H1 (cell line): Measurements from ENCODE around the gene CCDC8. TPM values are rescaled to one million over a fixed set of nuclear protein-coding genes. Genes with fewer than 3 reads are reported as not detected.

ENCODE experiments used
- CTCF ChIA-PET: fragments of 300-600 bp; sonication (Branson Sonifier 250); formaldehyde crosslinking; loops from one replicate; lab custom pipeline; 2021; ENCODE audit not compliant: partially characterized antibody; lab: Charles Lee
- POLR2A ChIA-PET: fragments of 300-600 bp; sonication (Branson Sonifier 250); formaldehyde crosslinking; loops from one replicate; lab custom pipeline; 2021; ENCODE audit warnings: inconsistent platforms; ENCODE audit not compliant: partially characterized antibody; lab: Charles Lee
- DNase-seq, 2 experiments: peaks; one replicate each; pipeline versions ENCODE4 v3.0.0 to v3.0.0-alpha.2; 2010 to 2022; ENCODE audit warnings: low spot score in 2 of 2, low read depth in 1 of 2, mixed read lengths in 1 of 2
- FAIRE-seq: peaks from 2 replicates; lab custom pipeline; 2011; peaks lifted over from hg19 to GRCh38; lab: Jason Lieb, UNC
- H2AFZ ChIP-seq: 2 replicates; pipeline ENCODE4 v1.8.1; 2012; ENCODE audit warnings: low read length, inconsistent platforms
- H2AK5ac ChIP-seq: 2 replicates; pipeline ENCODE4 v1.6.1; 2013; ENCODE audit warnings: low read depth, low read length
- H2BK120ac ChIP-seq: replicated peaks from 2 replicates; pipeline ENCODE3; 2013; ENCODE audit warnings: low read depth, low read length, inconsistent platforms
- H2BK12ac ChIP-seq: 2 replicates; pipeline ENCODE4 v1.6.1; 2013; ENCODE audit warnings: low read depth, low read length
- H2BK15ac ChIP-seq: 2 replicates; pipeline ENCODE4 v1.6.1; 2013; ENCODE audit warnings: low read length
- H2BK20ac ChIP-seq: 2 replicates; pipeline ENCODE4 v1.6.1; 2013; ENCODE audit warnings: low read length
- H2BK5ac ChIP-seq: 2 replicates; pipeline ENCODE4 v1.6.1; 2013; ENCODE audit warnings: low read depth, low read length
- H3K14ac ChIP-seq: 2 replicates; pipeline ENCODE4 v1.6.1; 2013; ENCODE audit warnings: inconsistent platforms; ENCODE audit not compliant: insufficient read length
- H3K18ac ChIP-seq: 2 replicates; pipeline ENCODE4 v1.6.1; 2013; ENCODE audit warnings: low read length; ENCODE audit errors: extremely low read depth
- H3K23ac ChIP-seq: 2 replicates; pipeline ENCODE4 v1.6.1; 2013; ENCODE audit warnings: inconsistent platforms; ENCODE audit not compliant: insufficient read length
- H3K23me2 ChIP-seq: 2 replicates; pipeline ENCODE4 v1.6.1; 2013; ENCODE audit warnings: low read depth, low read length
- H3K27ac ChIP-seq: 2 replicates; pipeline ENCODE4 v1.6.1; 2011; ENCODE audit warnings: low read depth, low read length, inconsistent platforms
- H3K27me3 ChIP-seq, 4 experiments: replicated peaks in 1 of 4; 1 replicate in 1 of 4; 2 replicates in 3 of 4; pipeline versions ENCODE4 v1.6.1 to v1.8.1; 2011 to 2013; ENCODE audit warnings: low read length in 3 of 4, mild to moderate bottlenecking in 3 of 4, inconsistent platforms in 2 of 4, mixed read lengths in 2 of 4, moderate library complexity in 1 of 4; ENCODE audit not compliant: control insufficient read depth in 3 of 4, insufficient read depth in 3 of 4; ENCODE audit errors: extremely low read depth in 1 of 4
- H3K36me3 ChIP-seq, 4 experiments: 2 replicates each; pipeline versions ENCODE4 v1.6.1 to v1.8.1; 2011 to 2013; ENCODE audit warnings: mild to moderate bottlenecking in 4 of 4, low read length in 3 of 4, moderate library complexity in 2 of 4, control low read depth in 1 of 4, inconsistent platforms in 1 of 4; ENCODE audit not compliant: insufficient read depth in 4 of 4, control insufficient read depth in 2 of 4
- H3K4ac ChIP-seq: replicated peaks from 2 replicates; pipeline ENCODE3; 2013; ENCODE audit warnings: low read length, low read depth, mixed read lengths, inconsistent platforms; ENCODE audit not compliant: insufficient read length
- H3K4me1 ChIP-seq, 4 experiments: replicated peaks in 1 of 4; 1 replicate in 1 of 4; 2 replicates in 3 of 4; pipeline versions ENCODE4 v1.6.1 to v1.8.1; 2011 to 2013; ENCODE audit warnings: low read length in 3 of 4, inconsistent platforms in 2 of 4, mixed read lengths in 1 of 4; ENCODE audit not compliant: insufficient read depth in 4 of 4, control insufficient read depth in 3 of 4
- H3K4me2 ChIP-seq, 2 experiments: 2 replicates each; pipeline versions ENCODE4 v1.6.1 to v1.8.1; 2011 to 2013; ENCODE audit warnings: low read depth in 2 of 2, low read length in 2 of 2, control low read depth in 1 of 2, inconsistent platforms in 1 of 2, mild to moderate bottlenecking in 1 of 2; ENCODE audit not compliant: insufficient read depth in 1 of 2
- H3K4me3 ChIP-seq, 4 experiments: fragments of 200-600, 300-600 bp in 1 of 4; sonication (generic), shearing (Covaris generic), sonication (Bioruptor Twin) in 1 of 4; 2 replicates each; pipeline versions ENCODE4 v1.5.1 to v1.8.1; 2011 to 2016; ENCODE audit warnings: low read length in 4 of 4, low read depth in 3 of 4, control low read depth in 2 of 4, inconsistent platforms in 2 of 4, mild to moderate bottlenecking in 2 of 4, mixed read lengths in 1 of 4, moderate library complexity in 1 of 4; ENCODE audit not compliant: insufficient read depth in 2 of 4; ENCODE audit errors: extremely low read depth in 1 of 4
- H3K56ac ChIP-seq: replicated peaks from 2 replicates; pipeline ENCODE3; 2013; ENCODE audit warnings: low read depth, mild to moderate bottlenecking, mixed read lengths, low read length, inconsistent platforms; ENCODE audit not compliant: insufficient read length
- H3K79me1 ChIP-seq: 2 replicates; pipeline ENCODE4 v1.6.1; 2013; ENCODE audit warnings: low read depth, low read length, control low read depth
- H3K79me2 ChIP-seq, 2 experiments: 2 replicates each; pipeline versions ENCODE4 v1.6.1 to v1.8.1; 2012 to 2013; ENCODE audit warnings: low read length in 2 of 2, mild to moderate bottlenecking in 2 of 2, inconsistent platforms in 1 of 2; ENCODE audit not compliant: insufficient read depth in 2 of 2, control insufficient read depth in 1 of 2
- H3K9ac ChIP-seq, 4 experiments: replicated peaks in 1 of 4; 1 replicate in 1 of 4; 2 replicates in 3 of 4; pipeline versions ENCODE4 v1.6.1 to v1.8.1; 2011 to 2013; ENCODE audit warnings: low read depth in 3 of 4, low read length in 3 of 4, control low read depth in 2 of 4, mild to moderate bottlenecking in 2 of 4, moderate library complexity in 2 of 4, inconsistent platforms in 1 of 4; ENCODE audit errors: extremely low read depth in 1 of 4
- H3K9me3 ChIP-seq, 2 experiments: 2 replicates each; pipeline versions ENCODE4 v1.6.1 to v1.8.1; 2012 to 2013; ENCODE audit warnings: mild to moderate bottlenecking in 2 of 2, moderate library complexity in 2 of 2, control low read depth in 1 of 2, inconsistent platforms in 1 of 2, low read depth in 1 of 2, low read length in 1 of 2, mixed read lengths in 1 of 2; ENCODE audit not compliant: insufficient read depth in 2 of 2
- H4K20me1 ChIP-seq, 2 experiments: replicated peaks in 1 of 2; 2 replicates each; pipeline versions ENCODE3 to v1.8.1; 2011 to 2013; ENCODE audit warnings: inconsistent platforms in 2 of 2, low read length in 2 of 2, mild to moderate bottlenecking in 1 of 2; ENCODE audit not compliant: insufficient read depth in 2 of 2, control insufficient read depth in 1 of 2
- H4K5ac ChIP-seq: 2 replicates; pipeline ENCODE4 v1.6.1; 2013; ENCODE audit warnings: low read length, low read depth, mixed read lengths, inconsistent platforms; ENCODE audit not compliant: insufficient read length
- H4K8ac ChIP-seq: 2 replicates; pipeline ENCODE4 v1.8.0; 2013; ENCODE audit warnings: mild to moderate bottlenecking, moderate library complexity, low read length, inconsistent platforms; ENCODE audit not compliant: insufficient read depth; ENCODE audit errors: extremely low read depth
- H4K91ac ChIP-seq: replicated peaks from 2 replicates; pipeline ENCODE3; 2013; ENCODE audit warnings: low read length, mixed read lengths, inconsistent platforms; ENCODE audit not compliant: insufficient read length
- EP300 ChIP-seq, 2 experiments: IDR thresholded peaks; 1 replicate in 1 of 2; 2 replicates in 1 of 2; pipeline ENCODE4 v1.6.1; 2011 to 2012; ENCODE audit warnings: low read depth in 2 of 2, low read length in 2 of 2, mild to moderate bottlenecking in 2 of 2, borderline replicate concordance in 1 of 2, inconsistent platforms in 1 of 2, moderate library complexity in 1 of 2
- GTF2F1 ChIP-seq: IDR thresholded peaks from 2 replicates; pipeline ENCODE4 v1.6.1; 2012; ENCODE audit warnings: low read depth, low read length, improper control_type of control experiment, borderline replicate concordance
- JUN ChIP-seq: IDR thresholded peaks from 2 replicates; pipeline ENCODE4 v1.6.1; 2011; ENCODE audit warnings: low read depth, mild to moderate bottlenecking, improper control_type of control experiment, low read length
- KDM1A ChIP-seq: fragments of 200-600, 300-600 bp; sonication (generic); IDR thresholded peaks from 2 replicates; pipeline ENCODE4 v1.7.1; 2016; ENCODE audit warnings: mild to moderate bottlenecking, low read length, borderline replicate concordance
- KDM5A ChIP-seq: fragments of 200-600 bp; IDR thresholded peaks from 2 replicates; pipeline ENCODE4 v1.7.1; 2012; ENCODE audit warnings: mild to moderate bottlenecking, low read length, inconsistent platforms, mixed read lengths
- MAFK ChIP-seq: IDR thresholded peaks from 2 replicates; pipeline ENCODE4 v1.6.1; 2012; ENCODE audit warnings: low read depth, mild to moderate bottlenecking, improper control_type of control experiment, low read length
- RAD21 ChIP-seq, 2 experiments: IDR thresholded peaks in 1 of 2; conservative IDR thresholded peaks in 1 of 2; 2 replicates each; pipeline ENCODE4 v1.6.1; 2011; ENCODE audit warnings: low read depth in 2 of 2, low read length in 2 of 2, improper control_type of control experiment in 1 of 2, inconsistent platforms in 1 of 2, mild to moderate bottlenecking in 1 of 2, moderate library complexity in 1 of 2
- RXRA ChIP-seq: IDR thresholded peaks from 2 replicates; pipeline ENCODE4 v1.6.1; 2011; ENCODE audit warnings: low read depth, mild to moderate bottlenecking, low read length, moderate library complexity; ENCODE audit not compliant: insufficient read depth
- SAP30 ChIP-seq: fragments of 300-600 bp; sonication (generic); IDR thresholded peaks from 2 replicates; pipeline ENCODE4 v1.7.1; 2012; ENCODE audit warnings: low read length, moderate library complexity, mild to moderate bottlenecking, inconsistent platforms; ENCODE audit not compliant: insufficient read depth, insufficient replicate concordance
- SIN3A ChIP-seq, 2 experiments: IDR thresholded peaks in 1 of 2; conservative IDR thresholded peaks in 1 of 2; 2 replicates each; pipeline ENCODE4 v1.6.1; 2011 to 2012; ENCODE audit warnings: low read length in 2 of 2, improper control_type of control experiment in 1 of 2, low read depth in 1 of 2, mild to moderate bottlenecking in 1 of 2
- SP1 ChIP-seq: IDR thresholded peaks from 2 replicates; pipeline ENCODE4 v1.6.1; 2011; ENCODE audit warnings: low read depth, low read length
- TEAD4 ChIP-seq: IDR thresholded peaks from 2 replicates; pipeline ENCODE4 v1.6.1; 2012; ENCODE audit warnings: low read depth, low read length, inconsistent platforms, mixed read lengths
- WGBS, 2 experiments: shearing (Covaris generic) in 1 of 2; methylation state at CpG; one replicate each; pipeline versions ENCODE4 v1.1.6 to v1.1.7; 2013 to 2015; ENCODE audit warnings: low lambda C conversion rate in 2 of 2, mixed read lengths in 2 of 2, inconsistent platforms in 1 of 2, low coverage in 1 of 2, missing lambda C conversion rate in 1 of 2; ENCODE audit not compliant: insufficient replicate concordance in 2 of 2, insufficient coverage in 1 of 2, insufficient read length in 1 of 2; ENCODE audit errors: extremely low coverage in 1 of 2, missing lambda C conversion rate in 1 of 2; 5-methylcytosine and 5-hydroxymethylcytosine counted together
- polyA plus RNA-seq, 7 experiments: library from polyadenylated mRNA; depleted of rRNA in 3 of 7; stranded (reverse) in 5 of 7; unstranded in 2 of 7; fragments of >200 nt in 5 of 7; fragments of 200-250 nt in 2 of 7; gene quantifications; 1 replicate in 5 of 7; 2 replicates in 1 of 7; 4 replicates in 1 of 7; pipeline versions ENCODE4 v1.2.1 to v1.2.3, GENCODE V29; 2011 to 2013; ENCODE audit warnings: missing spikeins in 2 of 7, mixed read lengths in 2 of 7
- total RNA-seq: library from RNA; stranded (reverse); fragmentation: NEBNext Ultra II Directional; extraction: Animal tissue kit (Norgen Biotek cat#: 25700); gene quantifications from 2 replicates; pipeline ENCODE4 v1.2.1, GENCODE V29; 2021
- TF ChIP-seq, protein P1 (sequence below): IDR thresholded peaks from 2 replicates; pipeline ENCODE4 v1.6.1; 2012; ENCODE audit warnings: inconsistent platforms

CCDC8 gene
- total and polyA plus RNA-seq, 2 of the 8 experiments (the other 6 are each of a cell fraction or from before 2014, with no cell fraction given), result 4.9 to 13.6 TPM

DNA sequence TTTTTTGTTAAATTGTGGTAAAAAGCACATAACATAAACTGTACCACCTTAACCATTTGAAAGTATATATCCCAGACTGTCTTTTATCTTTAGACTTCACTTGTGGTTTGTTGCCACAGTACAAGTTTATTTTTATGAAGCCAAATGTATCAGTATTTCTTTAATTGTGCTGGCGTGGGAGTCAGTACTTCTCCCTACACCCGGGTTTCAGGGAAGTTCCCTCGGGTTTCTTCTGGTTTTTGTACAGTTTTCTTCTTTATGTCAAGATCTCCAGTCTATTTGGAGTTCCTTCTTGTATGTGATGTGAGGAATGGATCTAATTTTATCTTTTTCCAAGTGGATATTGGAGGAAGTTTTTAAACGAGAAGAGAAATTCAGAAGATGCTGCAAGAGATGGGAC is 20.5 kb downstream of the CCDC8 start:
- Histone ChIP-seq H3K4me3 (no peak overlapping the region), H3K27me3 (no peaks in the 10 kb centered on the region), H3K79me1 (no peaks in the 10 kb centered on the region), H3K23me2 (no peaks in the 10 kb centered on the region), H4K20me1 (peaks cover 0 to 7% of the 10 kb centered on the region in 2 experiments), H3K4ac (no peak overlapping the region), H4K8ac (no peak overlapping the region), H3K9ac (no peak overlapping the region), H3K79me2 (no peaks in the 10 kb centered on the region), H4K91ac (no peak overlapping the region), H3K36me3 (peaks cover 5 to 41% (median 27%) of the 10 kb centered on the region in 4 experiments; a peak in 6 of 8 replicates), H2BK5ac (no peak overlapping the region), H3K4me2 (no peak overlapping the region), H2AFZ (no peak overlapping the region), H3K9me3 (no peaks in the 10 kb centered on the region; a peak in 1 of 4 replicates), H3K18ac (no peak overlapping the region), H2AK5ac (no peak overlapping the region), H2BK12ac (no peak overlapping the region), H2BK120ac (no peak overlapping the region), H3K4me1 (no peaks in the 10 kb centered on the region; a peak in 2 of 7 replicates), H3K56ac (no peak overlapping the region), H2BK15ac (no peak overlapping the region), H3K23ac (no peak overlapping the region), H3K14ac (no peak overlapping the region), H4K5ac (no peak overlapping the region), H2BK20ac (no peak overlapping the region), H3K27ac (no peak overlapping the region)
- ChIA-PET POLR2A (interaction anchor here (0.9 to 3.2 kb wide), 5 partner anchors 11 to 73 kb away, joined by 3 to 15 read pairs (median 5); no protein-coding TSS in a partner anchor), CTCF (interaction anchor here (1.0 to 7.4 kb wide), 3 partner anchors 10 to 120 kb away, joined by 3 to 91 read pairs (median 15); no protein-coding TSS in a partner anchor)
- FAIRE-seq, result no peak
- 82% methylated on average over 4 of the region's 4 CpGs; no CpG with 5 or more reads in 1 of the 2 experiments for WGBS, 2 experiments
- DNase-seq, result no peak
- TF ChIP-seq SIN3A (conservative IDR thresholded peaks at IDR 0.05 in 1 of 2, IDR thresholded peaks at IDR 0.05 in 1 of 2; ENCODE audit: low read depth in 1 of 2, low read length in 2 of 2) (no peak), TEAD4 (no peak), GTF2F1 (no peak), RXRA (no peak), SP1 (no peak), RAD21 (IDR thresholded peaks at IDR 0.05 in 1 of 2, conservative IDR thresholded peaks at IDR 0.05 in 1 of 2; ENCODE audit: low read depth in 2 of 2, low read length in 2 of 2) (no peak), SAP30 (no peak), KDM1A (no peak), MAFK (no peak), EP300 (IDR thresholded peaks at IDR 0.05; ENCODE audit: borderline replicate concordance in 1 of 2, low read depth in 2 of 2, low read length in 2 of 2) (no peak), JUN (no peak), KDM5A (no peak)
- TF ChIP-seq, protein P1, sequence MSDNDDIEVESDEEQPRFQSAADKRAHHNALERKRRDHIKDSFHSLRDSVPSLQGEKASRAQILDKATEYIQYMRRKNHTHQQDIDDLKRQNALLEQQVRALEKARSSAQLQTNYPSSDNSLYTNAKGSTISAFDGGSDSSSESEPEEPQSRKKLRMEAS, result no peak
